ENCODE results near the gene MYBBP1A.
"Not testable (repeated sequence)": the region's sequence is repeated elsewhere in the genome, so short reads cannot be mapped to it uniquely, and the experiment has no call there.

MYBBP1A gene

GRCh38 chr17:4590042-4590441, 34.9 kb upstream of the MYBBP1A start:
- not testable (repeated sequence) for DNase-seq (ENCODE audit: low spot score)

GRCh38 chr17:4588898-4589625, 33.9 kb upstream of the MYBBP1A start:
- DNase-seq (ENCODE audit: low spot score): no peak

DNA sequence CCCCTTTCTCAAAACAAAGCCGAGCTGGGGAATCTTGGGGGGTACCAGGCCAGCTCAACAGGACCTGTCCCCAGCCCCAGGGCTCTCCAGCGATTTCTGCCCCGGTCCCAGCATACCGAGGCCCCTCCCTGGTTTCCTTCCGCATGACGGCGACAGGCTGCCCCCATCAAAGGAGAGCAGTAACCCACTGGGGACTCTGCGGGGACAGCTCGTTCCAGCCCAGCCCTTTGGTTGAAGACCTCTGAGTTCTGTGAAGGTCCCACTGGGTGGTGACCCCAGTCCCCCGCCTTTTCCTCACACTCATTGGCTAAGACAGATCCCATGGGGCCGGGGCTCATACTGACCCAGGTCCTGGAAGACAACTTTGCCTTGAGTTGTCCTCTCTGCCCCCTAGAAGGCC, 33.2 kb upstream of the MYBBP1A start:
- DNase-seq (ENCODE audit: low spot score): no peak

- DNase-seq (ENCODE audit: low spot score): no peak
Measured at GRCh38 chr17:4587803-4588202, 32.6 kb upstream of the MYBBP1A start.

- no peak for DNase-seq (ENCODE audit: low spot score)
Measured at GRCh38 chr17:4587195-4587594, 32.0 kb upstream of the MYBBP1A start.

DNA sequence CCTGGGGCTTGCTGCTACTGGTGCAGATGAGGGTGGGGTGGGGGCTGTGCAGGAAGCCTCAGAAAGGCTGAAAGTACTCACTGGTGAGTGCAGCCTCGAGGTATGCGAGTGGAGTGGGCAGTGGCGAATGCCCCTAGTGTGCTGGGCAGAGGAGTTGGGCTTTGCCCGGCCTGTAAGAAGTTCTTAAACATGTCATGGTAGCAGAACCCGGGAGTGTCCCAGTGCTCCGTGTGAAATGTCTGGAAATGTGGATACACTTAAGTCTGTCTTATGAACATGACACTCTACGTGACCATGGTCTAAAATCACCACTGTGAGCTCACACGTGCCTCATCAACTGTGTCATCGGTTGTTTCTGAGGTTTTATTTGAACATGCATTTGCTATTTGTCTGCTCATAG, 30.9 kb upstream of the MYBBP1A start:
- no peak for DNase-seq (ENCODE audit: low spot score)

DNA sequence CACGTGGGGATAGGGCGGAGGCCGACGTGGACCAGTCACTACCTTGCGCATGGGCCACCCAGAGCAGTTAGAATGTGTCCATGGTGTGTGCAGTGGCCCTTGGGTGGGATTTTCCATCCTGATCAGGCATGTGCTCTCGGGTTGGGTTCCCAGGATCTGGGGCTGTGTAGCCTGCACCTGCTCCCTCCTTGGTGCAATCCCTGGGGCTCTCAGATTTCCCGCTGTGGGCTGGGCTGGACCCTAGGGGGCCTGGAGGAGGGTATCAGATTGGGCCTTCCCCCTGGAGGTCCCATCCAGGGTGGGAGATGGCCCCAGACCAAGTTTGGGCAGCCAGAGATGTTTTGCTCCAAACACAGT, 30.4 kb upstream of the MYBBP1A start:
- no peak for DNase-seq (ENCODE audit: low spot score)

- no peak for DNase-seq (ENCODE audit: low spot score)
Measured at GRCh38 chr17:4584917-4585637, 29.9 kb upstream of the MYBBP1A start.

GRCh38 chr17:4584101-4584916, 29.1 kb upstream of the MYBBP1A start, which contains the start of gene SMTNL2:
Gene SMTNL2 (plus strand): TSS chr17:4584529. CDS start chr17:4584606, 77 bp downstream.
- no peak for DNase-seq (ENCODE audit: low spot score)

DNA sequence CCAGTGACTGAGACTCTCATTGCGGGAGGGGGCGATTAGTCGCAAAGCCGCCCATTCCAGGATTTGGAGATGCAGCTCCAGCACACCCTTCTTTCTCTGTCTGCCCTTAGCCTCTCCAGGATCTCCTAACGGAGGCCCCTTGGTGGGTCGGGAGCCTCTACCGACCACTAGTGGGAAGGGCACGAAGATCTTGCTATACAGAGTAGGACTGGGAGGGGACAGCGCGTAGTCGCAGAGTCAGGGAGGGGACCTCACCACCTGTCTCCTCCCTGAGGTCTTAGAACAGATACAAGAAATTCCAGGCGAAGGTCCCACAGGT, 28.6 kb upstream of the MYBBP1A start:
- no peak for DNase-seq (ENCODE audit: low spot score)

DNA sequence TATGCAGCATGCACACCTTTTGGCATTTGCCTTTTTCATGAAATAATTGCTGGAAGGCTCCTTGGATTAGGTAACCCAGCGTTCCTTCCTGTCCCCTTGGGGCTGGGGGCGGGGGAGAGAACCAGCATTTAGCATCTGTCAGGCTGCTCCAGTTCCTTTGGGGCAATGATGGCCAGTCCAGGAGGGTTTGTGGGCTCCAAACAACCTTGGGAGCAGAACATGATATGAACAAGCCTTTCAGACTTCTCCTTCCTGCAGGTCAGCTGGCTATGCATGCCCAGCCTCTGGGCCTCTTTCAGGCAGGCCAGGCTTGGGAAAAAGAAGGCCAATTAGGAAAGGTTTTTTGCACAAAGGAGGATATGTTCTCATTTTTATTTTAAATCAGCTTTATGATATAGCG, 28.0 kb upstream of the MYBBP1A start:
- no peak for DNase-seq (ENCODE audit: low spot score)

DNA sequence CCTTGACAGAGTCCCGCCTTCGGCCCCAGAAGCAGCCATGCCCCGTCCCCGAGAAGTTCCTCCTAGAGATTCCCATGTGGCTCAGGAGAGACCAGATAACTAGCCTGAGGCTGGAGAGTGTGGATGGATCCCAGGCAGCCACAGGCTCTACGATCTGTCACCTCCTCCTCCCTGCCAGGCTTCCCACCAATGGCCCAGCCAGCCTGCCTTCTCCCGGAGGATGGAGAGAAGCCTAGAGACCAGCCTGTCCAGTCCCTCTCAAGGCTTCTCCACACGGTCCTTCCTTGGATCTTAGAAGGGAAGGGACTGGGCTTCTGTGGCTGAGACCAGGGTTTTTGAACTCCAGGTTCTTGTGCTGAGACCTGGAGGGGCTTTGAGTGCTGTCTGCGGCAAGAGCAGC, 27.5 kb upstream of the MYBBP1A start:
- no peak for DNase-seq (ENCODE audit: low spot score)

- DNase-seq (ENCODE audit: low spot score): no peak
Measured at GRCh38 chr17:4582101-4582501, 26.9 kb upstream of the MYBBP1A start.

GRCh38 chr17:4580291-4580690, 25.1 kb upstream of the MYBBP1A start:
- no peak for DNase-seq (ENCODE audit: low spot score)

- no peak for DNase-seq (ENCODE audit: low spot score)
Measured at GRCh38 chr17:4579678-4580077, 24.5 kb upstream of the MYBBP1A start.

- DNase-seq (ENCODE audit: low spot score): not testable (repeated sequence)
Measured at GRCh38 chr17:4578349-4578748, 23.2 kb upstream of the MYBBP1A start.

DNA sequence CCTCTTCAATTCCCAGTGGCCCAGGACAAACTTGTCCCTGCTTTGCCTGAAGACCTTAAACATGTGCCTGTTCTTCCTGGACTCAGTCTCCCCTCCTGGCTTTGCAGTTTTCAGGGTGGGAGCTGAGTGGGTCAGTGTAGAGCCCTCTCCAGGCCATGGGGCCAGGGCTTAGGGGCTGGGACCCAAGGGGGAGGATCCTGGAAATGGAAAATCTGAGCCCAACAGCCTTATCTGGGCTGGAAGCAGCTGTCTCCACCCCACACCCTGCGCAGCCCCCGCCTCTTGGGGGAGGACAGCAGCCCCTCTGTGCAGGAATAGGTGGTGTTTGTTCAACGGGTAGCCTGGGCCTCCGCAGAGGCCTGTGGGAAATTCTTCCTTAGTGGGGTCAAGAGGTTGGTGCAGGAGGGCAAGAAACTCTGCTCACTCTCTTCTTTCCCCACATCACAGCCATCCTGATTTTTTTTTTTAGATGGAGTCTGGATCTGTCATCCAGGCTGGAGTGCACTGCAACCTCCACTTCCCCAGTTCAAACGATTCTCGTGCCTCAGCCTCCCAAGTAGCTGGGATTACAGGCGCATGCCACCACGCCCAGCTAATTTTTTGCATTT, 22.3 kb upstream of the MYBBP1A start:
- no peak for DNase-seq (ENCODE audit: low spot score)

DNA sequence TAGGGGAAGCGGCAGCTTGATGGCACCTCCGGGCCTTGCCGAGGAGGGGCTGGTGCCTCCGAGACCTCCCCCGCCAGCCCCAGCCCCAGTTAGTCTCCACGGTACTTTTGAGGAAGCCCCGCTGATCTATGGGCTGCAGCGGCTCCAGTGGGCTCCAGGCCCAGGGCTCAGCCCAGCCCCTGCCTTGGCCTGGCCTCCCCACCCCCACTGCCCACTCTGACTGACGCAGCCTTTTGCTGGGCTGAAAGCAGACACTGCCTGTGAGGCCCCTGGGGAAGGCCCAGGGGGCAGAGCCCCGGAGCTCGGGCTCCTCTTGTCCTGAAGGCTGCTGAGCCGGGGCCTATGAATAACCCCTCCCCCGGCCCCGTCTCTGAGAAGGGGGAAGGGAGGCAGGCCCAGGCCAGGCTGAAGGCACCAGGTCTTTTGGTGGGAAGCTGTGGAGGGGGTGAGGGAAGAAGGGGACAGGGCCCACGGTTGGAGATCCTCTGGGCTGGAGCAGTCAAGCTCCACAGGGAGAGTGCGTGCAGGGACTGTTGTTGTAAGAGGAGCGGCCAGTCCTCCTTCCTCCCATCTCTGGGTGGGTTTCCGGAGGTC, 21.6 kb upstream of the MYBBP1A start:
- no peak for DNase-seq (ENCODE audit: low spot score)

- no peak for DNase-seq (ENCODE audit: low spot score)
Measured at GRCh38 chr17:4576161-4576558, 21.0 kb upstream of the MYBBP1A start.

GRCh38 chr17:4574448-4575045, 19.4 kb upstream of the MYBBP1A start:
- no peak for DNase-seq (ENCODE audit: low spot score)

DNA sequence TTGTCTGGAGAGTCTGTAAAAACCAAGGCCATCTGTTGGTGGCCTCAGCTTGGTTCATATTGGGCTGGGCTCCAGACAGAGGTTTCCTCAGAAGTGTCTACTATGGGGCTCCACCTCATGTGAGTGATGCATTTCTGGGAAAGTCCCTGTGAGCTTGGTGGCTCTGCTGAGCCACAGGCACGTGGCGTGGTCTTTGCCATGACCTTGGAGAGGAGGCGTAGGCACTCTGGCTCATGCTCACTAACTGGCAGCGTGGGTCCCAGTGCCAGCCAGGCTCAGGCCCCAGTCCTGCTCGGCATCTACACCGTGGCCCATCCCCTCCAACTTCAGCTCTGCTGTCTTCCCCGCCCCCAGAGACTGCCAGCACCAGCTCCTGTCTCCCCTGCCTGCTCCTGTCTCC, 18.5 kb upstream of the MYBBP1A start:
- DNase-seq (ENCODE audit: low spot score): peak; percentile 69

- DNase-seq (ENCODE audit: low spot score): no peak
Measured at GRCh38 chr17:4573115-4573514, 17.9 kb upstream of the MYBBP1A start.

Data from activated CD4-positive, alpha-beta T cell treated with anti-CD3 and anti-CD28 coated beads, Interleukin-2, Interleukin-4, amounts not matched to agents 100 ng/mL and 50 ng/mL, durations not matched to agents 16 hours and 8 hours (primary cell).